Stimulated activated CD4-positive, alpha-beta T cell treated with anti-CD3 and anti-CD28 coated beads, Interleukin-4, amount 100 ng/mL, for 4 hours (primary cell): ENCODE data around the gene FOXJ3.

Experiments used
- DNase-seq, 2 experiments: peaks; one replicate each; pipeline ENCODE4 v3.0.0-alpha.2; 2020

Gene FOXJ3

GRCh38 chr1:42335050-42335808 lies at the start of gene FOXJ3:
Gene FOXJ3 (minus strand): TSS chr1:42335235. CDS start chr1:42311093, 24,142 bp downstream.
- peak; percentile 89 to 93 for DNase-seq

- DNase-seq, result no peak
Measured at GRCh38 chr1:42381280-42381673, 46.2 kb upstream of the FOXJ3 start.

GRCh38 chr1:42380586-42381279 lies 45.7 kb upstream of the FOXJ3 start, which contains the start of gene RIMKLA:
Gene RIMKLA (plus strand): TSS chr1:42380792. CDS start chr1:42380935, 143 bp downstream.
- peak; percentile 11 to 53 for DNase-seq

- no peak for DNase-seq
Measured at GRCh38 chr1:42379794-42380585, 45.0 kb upstream of the FOXJ3 start.

GRCh38 chr1:42372796-42373195 lies 37.8 kb upstream of the FOXJ3 start:
- DNase-seq, result no peak

GRCh38 chr1:42370876-42371549 lies 36.0 kb upstream of the FOXJ3 start:
- DNase-seq, result no peak

GRCh38 chr1:42369471-42369870 lies 34.4 kb upstream of the FOXJ3 start:
- no peak for DNase-seq

- no peak for DNase-seq
Measured at GRCh38 chr1:42368096-42368795, 33.2 kb upstream of the FOXJ3 start.

GRCh38 chr1:42365118-42365517 lies 30.1 kb upstream of the FOXJ3 start:
- DNase-seq, result no peak

GRCh38 chr1:42364542-42364941 lies 29.5 kb upstream of the FOXJ3 start:
- no peak for DNase-seq

GRCh38 chr1:42364089-42364488 lies 29.1 kb upstream of the FOXJ3 start:
- no peak for DNase-seq

GRCh38 chr1:42359466-42359865 lies 24.4 kb upstream of the FOXJ3 start:
- no peak for DNase-seq

GRCh38 chr1:42358791-42359190 lies 23.8 kb upstream of the FOXJ3 start:
- DNase-seq, result no peak

GRCh38 chr1:42350086-42350485 lies 15.1 kb upstream of the FOXJ3 start:
- no peak for DNase-seq

- no peak for DNase-seq
Measured at GRCh38 chr1:42348498-42348897, 13.5 kb upstream of the FOXJ3 start.

GRCh38 chr1:42343049-42343448 lies 8.0 kb upstream of the FOXJ3 start:
- DNase-seq, result no peak

GRCh38 chr1:42340901-42341300 lies 5.9 kb upstream of the FOXJ3 start:
- DNase-seq, result no peak

GRCh38 chr1:42340093-42340492 lies 5.1 kb upstream of the FOXJ3 start:
- DNase-seq, result no peak

- DNase-seq, result no peak
Measured at GRCh38 chr1:42336978-42337377, 1.9 kb upstream of the FOXJ3 start.

GRCh38 chr1:42335809-42336518 lies 929 bp upstream of the FOXJ3 start:
- DNase-seq, result peak in 1 of 2 experiments; percentile 13

GRCh38 chr1:42334240-42335049 lies 590 bp downstream of the FOXJ3 start:
- peak; percentile 18 to 21 for DNase-seq
